Stimulated activated CD4-positive, alpha-beta T cell treated with anti-CD3 and anti-CD28 coated beads, Interleukin-1b, Interleukin-23, amount 100 ng/mL, for 24 hours (primary cell): ENCODE results near the gene PRICKLE1.
"Not testable (repeated sequence)": the region's sequence is repeated elsewhere in the genome, so short reads cannot be mapped to it uniquely, and the experiment has no call there.

Source experiments
- DNase-seq, 4 experiments: peaks; one replicate each; pipeline ENCODE4 v3.0.0-alpha.2; 2020; ENCODE audit warnings: low read depth in 4 of 4, low spot score in 1 of 4

The PRICKLE1 gene

GRCh38 chr12:42557586-42558172, 31.9 kb downstream of the PRICKLE1 start:
- DNase-seq = no peak

GRCh38 chr12:42556917-42557316, 32.6 kb downstream of the PRICKLE1 start:
- no peak for DNase-seq

- DNase-seq = no peak
Observed at GRCh38 chr12:42552822-42553221, 36.7 kb downstream of the PRICKLE1 start.

GRCh38 chr12:42550800-42551199, 38.7 kb downstream of the PRICKLE1 start:
- no peak for DNase-seq

- no peak for DNase-seq
Observed at GRCh38 chr12:42546709-42547108, 42.8 kb downstream of the PRICKLE1 start.

GRCh38 chr12:42541965-42542364, 47.6 kb downstream of the PRICKLE1 start:
- DNase-seq = no peak

- not testable (repeated sequence) for DNase-seq
Observed at GRCh38 chr12:42541308-42541707, 48.2 kb downstream of the PRICKLE1 start.

- DNase-seq = no peak
Observed at GRCh38 chr12:42539696-42540095, 49.9 kb downstream of the PRICKLE1 start.

- no peak for DNase-seq
Observed at GRCh38 chr12:42538203-42538602, 51.3 kb downstream of the PRICKLE1 start.

GRCh38 chr12:42534184-42534838, 55.2 kb downstream of the PRICKLE1 start:
- DNase-seq = no peak

- DNase-seq = no peak
Observed at GRCh38 chr12:42530284-42530683, 59.3 kb downstream of the PRICKLE1 start.

- no peak for DNase-seq
Observed at GRCh38 chr12:42525444-42525843, 64.1 kb downstream of the PRICKLE1 start.

GRCh38 chr12:42524716-42525115, 64.8 kb downstream of the PRICKLE1 start:
- no peak for DNase-seq

GRCh38 chr12:42516573-42516972, 73.0 kb downstream of the PRICKLE1 start:
- no peak for DNase-seq

- no peak for DNase-seq
Observed at GRCh38 chr12:42511656-42512055, 77.9 kb downstream of the PRICKLE1 start.

GRCh38 chr12:42510823-42511222, 78.7 kb downstream of the PRICKLE1 start:
- DNase-seq = no peak

GRCh38 chr12:42508913-42509460, 80.6 kb downstream of the PRICKLE1 start:
- DNase-seq = no peak

- no peak for DNase-seq
Observed at GRCh38 chr12:42507565-42507964, 82.0 kb downstream of the PRICKLE1 start.

- DNase-seq = no peak
Observed at GRCh38 chr12:42507081-42507480, 82.5 kb downstream of the PRICKLE1 start.

GRCh38 chr12:42504049-42504448, 85.5 kb downstream of the PRICKLE1 start:
- no peak for DNase-seq

- DNase-seq = no peak
Observed at GRCh38 chr12:42502682-42503081, 86.9 kb downstream of the PRICKLE1 start.

- DNase-seq = no peak
Observed at GRCh38 chr12:42498549-42499247, 90.8 kb downstream of the PRICKLE1 start.
